ENCODE results near the gene NR1I3. TPM values are rescaled to one million over a fixed set of nuclear protein-coding genes. Genes with fewer than 3 reads are reported as not detected.
"Not testable (repeated sequence)": the region's sequence is repeated elsewhere in the genome, so short reads cannot be mapped to it uniquely, and the experiment has no call there.

The NR1I3 gene
- total RNA-seq, 2 experiments from 2014 or later: not detected

- DNase-seq: no peak
- POLR2A ChIA-PET: no interaction called here
Measured at GRCh38 chr1:161261261-161262235, 23.5 kb upstream of the NR1I3 start.

GRCh38 chr1:161260376-161261260 lies 22.6 kb upstream of the NR1I3 start:
- ChIA-PET POLR2A (no interaction called here), CTCF (interaction anchor here (0.6 to 1.7 kb wide), 5 partner anchors 11 to 121 kb away, joined by 3 to 5 read pairs (median 3); no protein-coding TSS in a partner anchor)
- peaks cover 19% of the 10 kb centered on the region for H3K9me3 Mint-ChIP-seq (ENCODE audit: low read depth)
- peaks cover 14% of the 10 kb centered on the region for H3K36me3 Mint-ChIP-seq (ENCODE audit: low read depth)
- H3K27ac Mint-ChIP-seq: no peak overlapping the region
- peaks cover 54% of the 10 kb centered on the region for H3K27me3 Mint-ChIP-seq
- H3K4me1 Mint-ChIP-seq: peaks cover 8% of the 10 kb centered on the region
- no peak overlapping the region for H3K4me3 Mint-ChIP-seq
- intact Hi-C loops (cut with DNase I, micrococcal nuclease): no loop called here
- no peak for ATAC-seq
- no peak for DNase-seq

More at GRCh38 chr1:161261261-161262235, 23.5 kb upstream of the NR1I3 start:
- H3K9me3 Mint-ChIP-seq (ENCODE audit: low read depth): peaks cover 17% of the 10 kb centered on the region
- peaks cover 49% of the 10 kb centered on the region for H3K27me3 Mint-ChIP-seq
- H3K4me1 Mint-ChIP-seq: peaks cover 8% of the 10 kb centered on the region
- peaks cover 14% of the 10 kb centered on the region for H3K36me3 Mint-ChIP-seq (ENCODE audit: low read depth)
- no peak overlapping the region for H3K27ac Mint-ChIP-seq
- intact Hi-C loops (cut with DNase I, micrococcal nuclease): no loop called here
- CTCF ChIA-PET: interaction anchor here (0.9 kb wide), 1 partner anchor 11 kb away, joined by 5 read pairs; no protein-coding TSS in a partner anchor
- H3K4me3 Mint-ChIP-seq: no peak overlapping the region
- no peak for ATAC-seq

GRCh38 chr1:161259765-161260164 lies 21.8 kb upstream of the NR1I3 start:
- POLR2A ChIA-PET: no interaction called here
- Mint-ChIP-seq H3K36me3 (ENCODE audit: low read depth) (peaks cover 14% of the 10 kb centered on the region), H3K4me3 (no peak overlapping the region), H3K4me1 (peaks cover 8% of the 10 kb centered on the region), H3K9me3 (ENCODE audit: low read depth) (peaks cover 19% of the 10 kb centered on the region), H3K27me3 (peaks cover 56% of the 10 kb centered on the region), H3K27ac (no peak overlapping the region)
- CTCF ChIA-PET: interaction anchor here (0.6 to 1.7 kb wide), 5 partner anchors 30 to 122 kb away, joined by 3 to 4 read pairs (median 3); no protein-coding TSS in a partner anchor
- DNase-seq: no peak
- no peak for ATAC-seq
- intact Hi-C loops (cut with DNase I, micrococcal nuclease): no loop called here

GRCh38 chr1:161259345-161259702 lies 21.3 kb upstream of the NR1I3 start:
- ChIA-PET CTCF (interaction anchor here (0.6 to 1.7 kb wide), 3 partner anchors 31 to 122 kb away, joined by 3 to 4 read pairs (median 3); no protein-coding TSS in a partner anchor), POLR2A (no interaction called here)
- peak overlapping the region; percentile 56 for H3K4me3 Mint-ChIP-seq
- DNase-seq (no peak), ATAC-seq (no peak)
- H3K27ac Mint-ChIP-seq: no peak overlapping the region
- H3K36me3 Mint-ChIP-seq (ENCODE audit: low read depth): peaks cover 14% of the 10 kb centered on the region
- intact Hi-C loops (cut with DNase I, micrococcal nuclease): no loop called here
- H3K9me3 Mint-ChIP-seq (ENCODE audit: low read depth): peaks cover 19% of the 10 kb centered on the region
- peaks cover 56% of the 10 kb centered on the region for H3K27me3 Mint-ChIP-seq
- H3K4me1 Mint-ChIP-seq: peaks cover 8% of the 10 kb centered on the region

- H3K9me3 Mint-ChIP-seq (ENCODE audit: low read depth): peaks cover 19% of the 10 kb centered on the region
- peak; percentile 96 for ATAC-seq
- H3K36me3 Mint-ChIP-seq (ENCODE audit: low read depth): peaks cover 14% of the 10 kb centered on the region
- ChIA-PET CTCF (interaction anchor here (0.6 to 1.3 kb wide), 6 partner anchors 9 to 43 kb away, joined by 3 to 9 read pairs (median 4); no protein-coding TSS in a partner anchor), POLR2A (no interaction called here)
- peak within 1 kb of the TSS; percentile 56 for H3K4me3 Mint-ChIP-seq
- intact Hi-C loops (cut with DNase I, micrococcal nuclease): no loop called here
- H3K27me3 Mint-ChIP-seq: peaks cover 56% of the 10 kb centered on the region
- H3K4me1 Mint-ChIP-seq: peaks cover 8% of the 10 kb centered on the region
- H3K27ac Mint-ChIP-seq: no peak within 1 kb of the TSS
- peak; percentile 70 for DNase-seq
Measured at GRCh38 chr1:161258439-161259344, 20.7 kb upstream of the NR1I3 start, which contains the start of gene PCP4L1. PCP4L1 (plus strand) TSS chr1:161258745; CDS start chr1:161258975, 230 bp downstream.

GRCh38 chr1:161257109-161257508 lies 19.1 kb upstream of the NR1I3 start:
- ChIA-PET POLR2A (interaction anchor here (0.6 kb wide), 1 partner anchor 128 kb away, joined by 6 read pairs; no protein-coding TSS in a partner anchor), CTCF (interaction anchor here (0.7 to 1.3 kb wide), 2 partner anchors 9 to 31 kb away, joined by 4 to 6 read pairs; partner anchors contain the start of gene TOMM40L)
- peak; percentile 35 for DNase-seq
- intact Hi-C loops (cut with DNase I, micrococcal nuclease); ATAC-seq; H3K4me1 Mint-ChIP-seq; H3K27ac Mint-ChIP-seq; H3K4me3 Mint-ChIP-seq: not testable (repeated sequence)
- Mint-ChIP-seq H3K27me3 (peaks cover 52% of the 10 kb centered on the region), H3K36me3 (ENCODE audit: low read depth) (peaks cover 14% of the 10 kb centered on the region), H3K9me3 (ENCODE audit: low read depth) (peaks cover 19% of the 10 kb centered on the region)

- POLR2A ChIA-PET, DNase-seq, H3K27ac Mint-ChIP-seq, ATAC-seq, CTCF ChIA-PET, H3K4me1 Mint-ChIP-seq, H3K4me3 Mint-ChIP-seq: not testable (repeated sequence)
- Mint-ChIP-seq H3K27me3 (peaks cover 42% of the 10 kb centered on the region), H3K9me3 (ENCODE audit: low read depth) (peaks cover 19% of the 10 kb centered on the region), H3K36me3 (ENCODE audit: low read depth) (peaks cover 14% of the 10 kb centered on the region)
- intact Hi-C loops (cut with DNase I, micrococcal nuclease): loop anchor here in 1 of 2 experiments (2.0 kb wide), 1 partner anchor 13 kb away; no protein-coding TSS in a partner anchor
Measured at GRCh38 chr1:161255955-161256520, 18.0 kb upstream of the NR1I3 start.

GRCh38 chr1:161255302-161255701 lies 17.3 kb upstream of the NR1I3 start:
- POLR2A ChIA-PET, DNase-seq, ATAC-seq, H3K27ac Mint-ChIP-seq, H3K4me1 Mint-ChIP-seq, H3K4me3 Mint-ChIP-seq: not testable (repeated sequence)
- CTCF ChIA-PET: interaction anchor here (0.6 kb wide), 1 partner anchor 16 kb away, joined by 4 read pairs; no protein-coding TSS in a partner anchor
- Mint-ChIP-seq H3K27me3 (peaks cover 38% of the 10 kb centered on the region), H3K9me3 (ENCODE audit: low read depth) (peaks cover 19% of the 10 kb centered on the region), H3K36me3 (ENCODE audit: low read depth) (peaks cover 14% of the 10 kb centered on the region)
- intact Hi-C loops (cut with DNase I, micrococcal nuclease): loop anchor here in 1 of 2 experiments (2.0 kb wide), 1 partner anchor 13 kb away; no protein-coding TSS in a partner anchor

- no peak overlapping the region for H3K27ac Mint-ChIP-seq
- peaks cover 9% of the 10 kb centered on the region for H3K27me3 Mint-ChIP-seq
- ChIA-PET POLR2A (no interaction called here), CTCF (interaction anchor here (0.7 to 0.9 kb wide), 2 partner anchors 131 to 171 kb away, joined by 3 read pairs; no protein-coding TSS in a partner anchor)
- H3K9me3 Mint-ChIP-seq (ENCODE audit: low read depth): peaks cover 6% of the 10 kb centered on the region
- DNase-seq (no peak), ATAC-seq (no peak)
- H3K36me3 Mint-ChIP-seq (ENCODE audit: low read depth): no peaks in the 10 kb centered on the region
- no peaks in the 10 kb centered on the region for H3K4me1 Mint-ChIP-seq
- intact Hi-C loops (cut with DNase I, micrococcal nuclease): no loop called here
- H3K4me3 Mint-ChIP-seq: no peak overlapping the region
Measured at GRCh38 chr1:161251579-161251978, 13.6 kb upstream of the NR1I3 start.

- no peak for DNase-seq
- H3K27ac Mint-ChIP-seq: no peak overlapping the region
- ATAC-seq: no peak
- no peaks in the 10 kb centered on the region for H3K4me1 Mint-ChIP-seq
- intact Hi-C loops (cut with DNase I, micrococcal nuclease): no loop called here
- ChIA-PET CTCF (interaction anchor here (0.7 to 1.8 kb wide), 4 partner anchors 21 to 132 kb away, joined by 3 to 8 read pairs (median 3); no protein-coding TSS in a partner anchor), POLR2A (no interaction called here)
- peaks cover 4% of the 10 kb centered on the region for H3K9me3 Mint-ChIP-seq (ENCODE audit: low read depth)
- H3K4me3 Mint-ChIP-seq: no peak overlapping the region
- H3K27me3 Mint-ChIP-seq: peaks cover 6% of the 10 kb centered on the region
- no peaks in the 10 kb centered on the region for H3K36me3 Mint-ChIP-seq (ENCODE audit: low read depth)
Measured at GRCh38 chr1:161250829-161251228, 12.8 kb upstream of the NR1I3 start.

Data from activated CD4-positive, alpha-beta T cell treated with anti-CD3 and anti-CD28 coated beads for 36 hours (primary cell).